ENCODE data around the gene CBX6.

CBX6 gene

DNA sequence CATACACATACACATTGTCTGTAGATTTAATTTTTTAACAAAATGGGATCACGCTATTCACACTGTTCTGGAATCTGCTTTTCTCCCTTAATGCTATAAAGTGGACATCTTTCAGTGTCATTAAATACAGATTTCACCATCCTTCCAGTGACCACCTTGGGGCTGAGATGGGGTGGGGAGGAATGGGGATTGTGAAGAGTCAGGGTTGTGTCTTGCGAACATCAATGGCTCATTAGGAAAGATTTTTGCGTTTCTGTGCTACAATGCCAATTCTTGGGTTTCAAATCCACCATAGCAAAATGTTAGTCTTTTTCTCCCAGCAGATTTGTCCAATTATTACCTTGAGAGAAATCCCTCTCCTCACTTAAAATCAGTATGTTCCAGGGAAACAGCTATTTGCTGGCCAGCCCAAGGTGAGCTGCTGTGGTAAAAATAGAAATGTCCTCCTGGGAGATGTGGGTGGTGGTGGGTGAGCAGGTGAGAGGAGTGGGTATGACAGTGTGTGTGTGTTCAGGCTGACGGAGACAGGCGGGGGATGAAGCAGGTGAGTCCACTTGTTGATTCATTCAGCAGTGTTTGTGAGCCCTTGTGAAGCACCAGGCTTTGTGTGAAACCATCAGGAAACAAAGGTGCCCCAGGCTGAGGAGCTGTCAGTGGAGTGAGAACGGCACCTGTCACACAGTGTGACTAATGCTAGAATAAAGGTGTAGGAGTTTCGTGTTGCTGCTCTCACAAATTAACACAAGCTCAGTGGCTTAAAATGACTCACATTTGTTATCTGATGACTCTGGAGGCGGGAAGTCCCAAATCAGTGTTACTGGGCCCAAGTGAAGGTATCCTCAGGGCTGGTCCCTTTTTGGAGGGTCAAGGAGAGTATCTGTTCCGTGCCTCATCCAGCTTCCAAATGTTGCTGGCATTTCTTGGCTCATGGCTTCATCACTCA is 1.7 kb upstream of the CBX6 start:
- DNase-seq: peak; percentile 80

- DNase-seq: no peak
Observed at GRCh38 chr22:38872831-38873248, 824 bp upstream of the CBX6 start.

GRCh38 chr22:38871360-38872171 is 450 bp downstream of the CBX6 start:
- peak; percentile 52 for DNase-seq

DNA sequence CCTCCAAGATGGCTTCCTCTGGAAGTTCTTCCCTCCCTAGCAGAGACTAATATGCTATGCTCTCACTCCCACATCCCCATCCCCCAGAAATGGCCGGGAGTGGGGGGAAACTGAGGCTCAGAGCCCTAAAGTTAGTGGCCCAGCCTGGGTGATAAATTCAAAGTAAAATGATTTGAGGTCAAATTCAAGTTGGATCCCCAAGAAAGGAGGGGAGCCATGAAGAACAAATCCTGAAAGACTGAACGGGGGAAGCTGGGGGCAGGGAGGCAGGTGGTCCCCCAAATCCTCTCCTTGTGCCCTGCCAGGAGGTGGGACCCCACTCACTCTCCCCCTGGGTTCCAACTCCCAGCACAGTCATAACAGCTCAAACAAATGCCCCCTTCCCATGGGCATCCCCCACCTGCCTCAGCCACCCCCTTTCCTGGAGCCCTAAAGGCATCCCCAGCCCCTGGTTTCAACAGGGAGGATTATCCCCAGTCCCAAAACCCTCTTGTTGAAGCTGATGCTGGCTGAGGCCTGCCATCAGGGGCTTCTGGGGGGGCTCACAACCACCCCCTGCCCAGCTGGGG is 1.1 kb downstream of the CBX6 start:
- no peak for DNase-seq

DNA sequence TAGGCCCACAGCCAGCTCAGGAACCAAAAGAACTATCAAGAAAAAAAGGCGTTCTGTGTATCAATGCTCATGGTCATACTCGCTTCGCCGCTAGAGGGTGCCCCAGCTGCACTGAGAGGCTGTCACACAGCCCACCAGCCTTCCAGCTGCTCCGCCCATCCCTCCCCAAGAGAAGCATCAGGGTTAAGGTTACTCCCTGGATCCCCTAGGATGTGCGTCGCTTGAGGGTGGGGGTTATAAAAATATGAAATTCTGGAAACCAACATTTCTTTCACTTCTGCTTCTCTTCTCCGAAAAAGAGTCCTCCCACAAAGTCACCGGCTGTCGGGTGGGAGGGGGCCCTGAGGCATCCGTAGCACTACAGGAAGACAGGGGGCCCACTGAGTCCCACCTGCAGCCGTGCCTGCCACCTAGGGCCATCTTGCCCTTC is 1.7 kb downstream of the CBX6 start:
- DNase-seq: peak; percentile 87

DNA sequence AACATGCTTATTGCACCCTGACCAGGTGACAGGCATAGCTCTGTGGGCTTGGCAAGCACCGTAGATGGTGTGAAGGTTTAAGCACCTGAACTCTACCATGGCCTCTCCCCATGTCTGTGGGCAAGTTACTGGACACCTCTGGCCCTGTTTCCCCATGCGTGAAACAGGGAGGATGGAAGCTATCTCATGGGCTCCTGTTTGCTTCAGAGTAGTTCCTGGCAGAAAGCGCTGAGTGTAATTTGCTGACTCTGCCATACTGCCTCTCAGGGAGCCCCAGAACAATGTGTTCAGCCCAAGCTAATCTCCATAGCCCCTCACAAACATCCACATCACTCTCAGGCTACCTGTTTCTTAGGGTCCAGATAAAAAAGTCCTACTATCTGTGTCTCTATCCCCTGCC is 2.4 kb downstream of the CBX6 start:
- DNase-seq: no peak

- DNase-seq: peak; percentile 79
Observed at GRCh38 chr22:38868886-38869381, 3.1 kb downstream of the CBX6 start.

DNA sequence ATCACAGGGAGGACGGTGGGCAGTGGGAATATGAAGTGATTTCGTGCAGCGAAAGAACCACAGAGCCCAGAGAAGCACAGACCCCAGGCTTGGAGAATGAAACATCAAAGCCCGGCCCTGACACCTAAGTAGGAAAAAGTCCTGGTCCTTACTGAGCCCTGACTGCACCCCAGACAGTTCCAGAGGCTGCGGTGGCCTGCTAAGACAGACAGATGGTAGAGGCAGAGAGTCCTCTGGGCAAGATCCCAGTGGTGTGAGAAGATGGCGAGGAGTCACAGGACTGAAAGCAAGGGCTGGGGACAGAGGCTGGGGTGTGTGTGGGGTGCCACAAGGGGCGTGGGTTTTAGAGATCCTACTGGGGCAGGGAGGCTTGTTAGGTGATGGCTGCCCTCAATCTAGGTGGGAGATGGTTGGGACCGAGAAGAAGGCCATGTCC is 3.7 kb downstream of the CBX6 start:
- DNase-seq: no peak

DNA sequence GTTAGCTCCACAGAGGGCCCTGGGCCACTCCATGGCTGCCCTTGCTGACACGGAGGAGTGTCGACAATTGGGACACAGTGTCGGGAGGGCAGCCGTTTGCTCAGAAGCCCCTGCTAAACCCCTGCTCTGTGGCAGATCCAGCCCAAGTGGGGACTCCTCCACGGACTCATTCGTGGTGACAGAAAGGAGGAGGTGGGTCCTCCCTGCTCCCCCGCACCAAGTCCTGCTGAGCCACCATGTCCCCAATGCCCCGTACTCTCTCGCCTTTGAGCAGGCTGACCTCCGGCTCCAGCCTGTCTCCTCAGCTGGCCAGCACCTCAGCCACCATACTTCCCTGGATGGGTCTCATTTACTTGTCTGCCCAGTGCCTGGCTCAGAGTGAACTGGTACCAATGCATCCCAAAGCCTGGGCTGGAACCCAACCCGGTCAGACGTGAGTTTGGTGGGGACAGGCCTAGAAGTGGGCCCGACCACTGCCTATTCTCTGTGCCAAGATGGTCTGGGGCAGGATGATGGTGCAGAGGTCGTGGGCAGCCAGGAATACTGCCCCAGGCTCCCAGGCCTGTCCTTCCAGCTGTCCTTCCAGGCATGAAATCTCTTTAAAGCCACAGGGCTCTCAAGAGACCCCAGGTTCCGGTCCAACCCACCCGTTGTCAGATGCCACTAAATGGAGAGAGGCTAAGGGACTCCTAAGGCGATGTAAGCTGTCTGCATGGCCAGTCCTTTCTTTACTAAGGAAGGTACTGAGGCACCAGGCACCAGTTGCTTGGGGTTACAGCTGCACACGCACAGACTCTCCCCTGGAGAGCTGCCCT is 4.3 kb downstream of the CBX6 start:
- DNase-seq: no peak

DNA sequence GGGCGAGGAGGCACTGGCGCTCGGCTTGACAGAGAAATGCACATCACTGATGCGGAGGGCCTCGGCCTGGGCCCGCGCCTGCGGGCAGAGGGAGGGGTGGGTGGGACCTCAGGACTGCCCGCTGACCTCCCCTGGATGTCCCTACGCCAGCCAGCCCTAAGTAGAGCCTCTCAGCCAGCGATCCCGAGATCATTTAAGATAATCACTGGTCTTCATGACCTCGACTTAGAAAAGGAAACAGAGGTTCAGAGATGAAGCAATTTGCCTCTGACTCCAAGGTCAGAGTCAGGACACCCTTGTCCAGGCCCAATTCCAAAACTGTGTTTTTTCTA is 4.9 kb downstream of the CBX6 start:
- no peak for DNase-seq

DNA sequence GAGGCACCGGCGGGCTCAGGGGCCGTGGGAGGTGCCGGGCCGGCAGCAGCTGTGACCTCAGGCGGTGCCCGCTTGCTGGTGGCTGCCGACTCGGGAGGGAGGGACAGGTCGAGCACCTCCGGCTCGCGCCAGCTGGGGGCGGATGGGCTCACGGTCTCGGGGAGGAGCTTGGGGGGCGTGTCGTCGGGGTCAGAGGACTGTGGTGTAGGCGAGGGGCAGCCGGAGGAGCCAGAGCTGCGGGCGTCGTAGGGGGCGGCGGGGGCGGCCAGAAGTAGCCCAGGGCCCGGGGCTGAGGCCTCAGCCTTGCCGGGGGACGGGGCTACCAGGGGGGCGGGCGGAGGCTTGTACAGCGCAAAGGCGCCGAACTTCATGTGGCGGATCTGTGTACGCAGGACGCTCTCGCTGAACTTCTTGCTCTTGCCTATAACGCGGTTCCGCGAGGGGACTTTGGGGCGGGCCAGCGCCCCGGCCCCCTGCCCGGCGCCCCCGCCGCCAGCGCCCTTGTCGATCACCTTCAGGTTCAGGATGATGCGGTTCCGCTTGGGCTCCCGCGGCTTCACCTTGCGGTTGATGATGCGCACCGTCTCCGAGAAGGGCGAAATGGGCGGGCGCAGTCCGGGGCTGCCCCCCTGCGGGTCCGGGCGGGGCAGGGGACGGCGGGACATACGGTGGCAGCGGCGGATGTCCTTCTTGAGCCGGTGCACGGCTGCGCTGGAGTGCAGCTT is 5.5 kb downstream of the CBX6 start:
- DNase-seq: no peak

- DNase-seq: no peak
Observed at GRCh38 chr22:38866024-38866398, 6.0 kb downstream of the CBX6 start.

DNA sequence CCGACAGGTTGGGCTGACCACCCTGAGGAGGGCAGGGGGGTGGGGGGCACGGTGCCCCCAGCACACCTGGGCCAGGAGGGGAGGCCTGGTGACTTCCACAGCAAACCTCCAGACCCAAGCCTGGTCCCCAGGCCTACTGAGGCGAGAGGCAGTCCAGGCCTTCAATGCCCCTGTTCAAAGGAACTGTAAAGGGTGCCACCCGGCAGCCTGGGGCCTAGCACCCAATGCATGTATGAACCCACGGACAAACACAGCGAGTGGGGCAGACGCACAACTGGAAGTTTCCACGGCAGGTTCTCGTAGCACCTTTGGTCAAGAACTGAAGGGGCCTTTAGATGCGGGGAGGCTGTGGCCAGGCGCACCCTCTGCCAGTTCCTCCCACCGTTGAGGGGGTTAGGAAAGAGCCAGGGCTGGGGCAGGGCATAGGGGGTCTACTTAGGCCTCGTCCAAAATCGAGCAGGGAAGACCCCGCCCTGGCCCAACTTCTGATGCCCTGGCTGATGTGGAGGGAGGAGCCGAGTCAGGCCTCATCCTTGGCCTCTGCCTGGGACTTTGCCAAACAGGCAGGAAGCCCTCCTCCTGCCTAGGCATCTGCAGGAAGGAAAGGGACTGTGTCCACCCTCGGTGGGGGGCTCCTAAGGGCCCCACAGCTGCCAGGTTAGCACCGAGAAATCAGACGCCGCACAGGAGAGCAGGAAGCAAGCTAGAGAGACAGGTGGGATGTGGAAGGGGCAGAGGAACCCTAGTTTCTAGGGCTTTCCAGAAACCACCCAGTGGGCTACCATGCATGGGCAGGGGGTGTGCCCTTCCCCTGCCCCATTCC is 6.6 kb downstream of the CBX6 start:
- DNase-seq: no peak

GRCh38 chr22:38864361-38865191 is 7.4 kb downstream of the CBX6 start:
- no peak for DNase-seq

DNA sequence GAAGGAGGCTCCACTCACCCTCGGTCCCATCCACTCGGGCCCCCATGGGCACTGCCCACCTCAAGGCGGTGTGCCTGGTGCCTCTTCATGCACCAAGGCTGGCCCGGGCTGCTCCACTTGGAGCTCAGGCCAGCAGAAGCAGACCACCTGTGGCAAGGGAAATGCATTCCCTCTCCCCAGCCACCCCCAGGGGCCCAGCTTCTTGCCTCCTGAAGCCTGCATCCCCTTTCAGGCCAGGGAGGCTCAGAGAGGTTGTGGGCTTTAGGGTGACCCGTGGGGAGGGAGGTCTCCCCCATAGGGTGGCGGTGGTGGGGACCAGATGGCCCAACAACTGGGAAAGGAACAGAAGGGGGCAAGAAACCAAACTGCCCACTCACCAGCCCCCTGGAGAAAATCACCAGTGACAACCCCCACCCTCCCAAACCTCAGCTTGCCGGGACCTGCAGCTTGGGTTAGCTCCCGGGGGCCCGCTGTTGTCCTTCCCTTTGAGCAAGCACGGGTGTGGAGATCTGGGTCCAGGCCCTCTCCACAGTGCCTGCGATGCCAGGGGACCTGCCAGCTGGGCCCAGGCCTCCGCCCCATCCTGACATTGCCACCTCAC is 8.4 kb downstream of the CBX6 start:
- DNase-seq: no peak

GRCh38 chr22:38862375-38863329 is 9.4 kb downstream of the CBX6 start:
- DNase-seq: no peak

- no peak for DNase-seq
Observed at GRCh38 chr22:38861927-38862326, 10.1 kb downstream of the CBX6 start.

DNA sequence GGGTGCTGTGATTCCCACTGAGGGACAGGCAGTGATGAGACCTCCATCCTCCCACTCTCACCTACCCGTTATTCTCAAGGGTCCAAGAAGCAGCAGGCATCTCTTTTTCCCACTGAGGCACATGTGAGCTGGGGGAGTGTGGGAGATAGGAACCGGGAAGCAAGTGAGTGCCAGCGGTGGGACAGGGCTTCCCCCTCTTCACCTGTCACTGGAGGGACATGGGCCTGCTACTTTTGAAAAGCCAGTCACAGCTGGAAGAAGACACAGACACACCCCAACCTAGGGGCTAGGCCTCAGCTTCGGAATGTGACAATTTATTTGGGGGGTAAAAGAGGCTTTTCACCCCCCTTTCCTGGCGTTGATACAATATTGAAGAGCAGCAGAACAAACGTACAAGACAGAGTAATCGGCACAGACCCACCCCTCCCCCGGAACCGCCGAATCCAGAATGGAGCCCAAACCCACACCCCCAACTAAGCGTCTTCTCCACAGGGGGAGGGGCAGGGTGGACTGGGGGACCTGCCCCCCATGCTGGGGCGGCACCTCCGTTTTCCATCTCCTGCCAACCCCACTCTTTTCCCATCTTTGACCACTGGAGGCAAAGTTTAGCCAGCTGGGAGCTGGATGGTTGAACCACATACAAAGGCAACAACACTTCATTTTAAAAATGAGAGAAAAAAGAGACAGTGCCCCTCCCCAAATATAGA is 10.7 kb downstream of the CBX6 start:
- no peak for DNase-seq
